ENCODE measurements around the gene SPCS1. TPM values are rescaled to one million over a fixed set of nuclear protein-coding genes. Genes with fewer than 3 reads are reported as not detected.

Gene SPCS1
- total RNA-seq, 2 experiments from 2014 or later = 87.3 to 106 TPM

Other genes with a start within 250 kb of the SPCS1 start
- gene STAB1, start 210.8 kb upstream of the SPCS1 start, total RNA-seq = not detected
- 10 to 100 TPM; 38.7 to 54.5 TPM for gene NT5DC2, start 172.2 kb upstream of the SPCS1 start, total RNA-seq
- 10 to 100 TPM; 12.9 to 15.5 TPM for gene UQCC5, start 169.5 kb upstream of the SPCS1 start, total RNA-seq
- 10 to 100 TPM; 69.7 to 73.3 TPM for gene PBRM1, start 20.2 kb upstream of the SPCS1 start, total RNA-seq
- 100 to 1,000 TPM in 1 of 2 experiments, 10 to 100 TPM in 1; 86.8 to 116 TPM for gene GNL3, start 20.1 kb upstream of the SPCS1 start, total RNA-seq
- gene GLT8D1, start 315 bp upstream of the SPCS1 start, total RNA-seq = 10 to 100 TPM; 37.0 to 46.3 TPM
- gene NEK4, start 64.8 kb downstream of the SPCS1 start, total RNA-seq = 10 to 100 TPM; 26.7 to 27.9 TPM
- not detected for gene ITIH1, start 71.5 kb downstream of the SPCS1 start, total RNA-seq
- not detected for gene ITIH3, start 88.7 kb downstream of the SPCS1 start, total RNA-seq
- gene ITIH4, start 124.6 kb downstream of the SPCS1 start, total RNA-seq = 10 to 100 TPM; 18.0 to 24.9 TPM
- 1 to 10 TPM in 1 of 2 experiments, under 1 TPM in 1; 0.40 to 3.0 TPM for gene MUSTN1, start 128.9 kb downstream of the SPCS1 start, total RNA-seq
- gene STIMATE, start 191.4 kb downstream of the SPCS1 start, total RNA-seq = 10 to 100 TPM; 43.3 to 47.8 TPM

Measured in activated CD8-positive, alpha-beta memory T cell treated with anti-CD3 and anti-CD28 coated beads, Interleukin-2, amount 10 ng/mL, durations not matched to agents 7 days and 5 days (primary cell).